ENCODE results near the gene GKN1.

The GKN1 gene

DNA sequence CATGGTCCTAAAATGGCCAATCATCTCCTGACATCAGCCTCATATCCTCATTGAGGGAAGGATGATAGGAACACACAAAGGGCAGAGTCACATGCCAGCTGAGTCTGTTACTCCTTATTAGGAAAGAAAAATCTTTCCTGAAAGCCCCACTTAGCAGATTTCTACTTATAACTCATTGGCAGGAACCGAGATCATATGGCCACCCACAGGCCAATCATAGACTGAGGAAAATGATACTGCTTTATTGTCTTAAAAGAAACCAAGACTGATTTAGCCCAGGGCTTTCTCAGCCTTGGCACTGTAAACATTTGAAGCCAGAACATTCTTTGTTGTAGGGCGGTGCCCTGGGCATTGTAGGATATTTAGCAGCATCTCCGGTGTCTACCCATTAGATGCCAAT, 40.4 kb upstream of the GKN1 start:
- TF ChIP-seq, protein P1, sequence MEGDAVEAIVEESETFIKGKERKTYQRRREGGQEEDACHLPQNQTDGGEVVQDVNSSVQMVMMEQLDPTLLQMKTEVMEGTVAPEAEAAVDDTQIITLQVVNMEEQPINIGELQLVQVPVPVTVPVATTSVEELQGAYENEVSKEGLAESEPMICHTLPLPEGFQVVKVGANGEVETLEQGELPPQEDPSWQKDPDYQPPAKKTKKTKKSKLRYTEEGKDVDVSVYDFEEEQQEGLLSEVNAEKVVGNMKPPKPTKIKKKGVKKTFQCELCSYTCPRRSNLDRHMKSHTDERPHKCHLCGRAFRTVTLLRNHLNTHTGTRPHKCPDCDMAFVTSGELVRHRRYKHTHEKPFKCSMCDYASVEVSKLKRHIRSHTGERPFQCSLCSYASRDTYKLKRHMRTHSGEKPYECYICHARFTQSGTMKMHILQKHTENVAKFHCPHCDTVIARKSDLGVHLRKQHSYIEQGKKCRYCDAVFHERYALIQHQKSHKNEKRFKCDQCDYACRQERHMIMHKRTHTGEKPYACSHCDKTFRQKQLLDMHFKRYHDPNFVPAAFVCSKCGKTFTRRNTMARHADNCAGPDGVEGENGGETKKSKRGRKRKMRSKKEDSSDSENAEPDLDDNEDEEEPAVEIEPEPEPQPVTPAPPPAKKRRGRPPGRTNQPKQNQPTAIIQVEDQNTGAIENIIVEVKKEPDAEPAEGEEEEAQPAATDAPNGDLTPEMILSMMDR (IDR thresholded peaks at IDR 0.05; ENCODE audit: extremely low read depth, insufficient read depth, missing control alignments), result no peak
- in situ Hi-C loops (cut with MboI; ENCODE audit: low pct_unique_long_range_greater_than_20kb, low sequenced_read_pairs, unreplicated experiment), result no loop called here
- no peak for DNase-seq (ENCODE audit: low spot score)

DNA sequence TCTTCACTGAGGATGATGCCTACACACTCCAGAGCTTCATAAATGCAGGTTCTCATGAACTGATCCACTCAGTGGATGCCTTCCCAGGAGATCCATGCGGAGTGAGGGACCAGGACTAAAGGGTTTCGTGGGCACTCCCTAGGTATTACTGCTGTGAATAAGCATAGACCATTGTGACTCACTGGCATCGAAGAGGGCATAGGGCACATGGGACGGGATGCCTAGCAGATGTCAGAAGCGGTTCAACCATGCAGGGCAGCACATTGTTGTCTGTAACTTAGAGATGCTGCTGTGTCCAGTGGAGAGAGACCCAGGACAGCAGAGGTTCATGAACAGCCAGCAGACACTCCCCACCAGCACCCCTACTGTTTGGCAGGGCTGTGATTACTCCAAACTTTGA, 39.0 kb upstream of the GKN1 start:
- TF ChIP-seq, protein P1 (IDR thresholded peaks at IDR 0.05; ENCODE audit: extremely low read depth, insufficient read depth, missing control alignments), result no peak
- in situ Hi-C loops (cut with MboI; ENCODE audit: low pct_unique_long_range_greater_than_20kb, low sequenced_read_pairs, unreplicated experiment), result no loop called here
- no peak for DNase-seq (ENCODE audit: low spot score)

DNA sequence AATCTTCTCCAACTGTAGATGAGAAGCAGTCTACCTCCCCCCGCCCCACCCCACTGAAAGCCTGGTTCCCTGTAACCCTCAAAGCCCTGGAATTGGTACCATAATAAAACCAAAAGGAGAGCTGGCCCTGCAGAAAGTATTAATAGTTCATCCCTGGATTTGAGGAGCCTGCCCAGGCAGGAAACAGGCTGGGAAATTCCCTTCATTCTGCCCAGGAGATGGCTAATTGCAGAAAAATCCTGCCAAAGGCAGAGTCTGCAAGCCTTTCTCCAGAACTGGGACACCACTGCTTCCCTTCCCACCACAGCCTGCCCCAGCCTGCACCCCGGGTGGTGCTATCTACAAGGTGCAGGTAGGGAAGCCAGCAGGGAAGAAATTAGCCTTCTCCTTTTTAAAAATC, 38.0 kb upstream of the GKN1 start:
- TF ChIP-seq, protein P1 (IDR thresholded peaks at IDR 0.05; ENCODE audit: extremely low read depth, insufficient read depth, missing control alignments), result no peak
- in situ Hi-C loops (cut with MboI; ENCODE audit: low pct_unique_long_range_greater_than_20kb, low sequenced_read_pairs, unreplicated experiment), result no loop called here
- no peak for DNase-seq (ENCODE audit: low spot score)

DNA sequence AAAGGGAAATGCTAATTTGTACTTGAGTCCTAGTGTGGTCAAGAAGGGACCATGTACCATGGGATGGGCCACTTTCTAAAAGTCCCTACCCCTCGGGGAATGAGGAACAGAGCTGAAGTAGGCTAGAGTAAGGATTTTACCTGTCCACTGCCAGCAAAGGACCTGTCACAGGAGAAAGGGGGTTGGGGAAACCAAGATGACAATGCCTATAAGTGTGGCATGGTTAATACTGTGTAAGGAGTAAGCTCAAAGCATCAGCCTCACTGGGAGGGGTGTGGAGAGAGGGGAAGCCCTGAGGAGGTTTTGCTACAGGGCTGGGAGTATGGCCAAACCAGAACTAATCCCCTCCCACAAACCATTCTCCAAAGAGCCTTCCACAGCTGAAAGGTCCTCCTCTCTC, 37.5 kb upstream of the GKN1 start:
- in situ Hi-C loops (cut with MboI; ENCODE audit: low pct_unique_long_range_greater_than_20kb, low sequenced_read_pairs, unreplicated experiment), result no loop called here
- TF ChIP-seq, protein P1 (IDR thresholded peaks at IDR 0.05; ENCODE audit: extremely low read depth, insufficient read depth, missing control alignments), result no peak
- DNase-seq (ENCODE audit: low spot score), result no peak

DNA sequence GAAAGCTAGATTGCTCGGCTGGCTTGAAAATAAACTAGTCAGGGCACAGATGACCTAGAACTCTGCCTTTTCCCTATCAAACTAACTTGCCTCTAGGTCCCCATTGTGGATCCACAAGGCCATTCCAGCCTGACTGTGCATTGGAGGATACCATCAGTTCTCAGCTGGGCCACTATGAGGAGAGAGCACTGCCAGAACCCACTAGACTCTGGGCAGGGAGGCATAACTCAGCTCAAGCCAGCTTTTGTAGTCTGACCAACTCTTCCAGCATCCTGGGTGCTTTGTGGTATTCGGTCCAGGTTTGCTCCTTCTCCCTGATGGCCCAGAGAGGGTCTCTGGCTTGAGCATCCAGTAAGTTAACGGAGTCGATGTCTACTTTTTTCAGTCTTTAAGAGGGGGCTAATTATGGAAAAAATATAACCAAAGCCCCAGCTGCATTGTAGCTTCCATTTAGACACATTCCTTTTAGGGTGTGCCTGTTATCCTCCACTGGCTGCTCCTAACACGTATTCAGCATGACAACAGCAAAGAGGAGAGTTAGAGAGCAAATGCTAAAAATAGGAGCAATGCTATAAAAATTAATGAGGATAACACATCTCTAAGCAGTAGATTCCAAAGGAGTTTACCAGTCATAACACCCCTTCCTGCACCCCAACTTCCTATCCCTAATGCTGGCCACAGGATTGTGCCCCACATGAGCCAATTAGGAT, 36.9 kb upstream of the GKN1 start:
- DNase-seq (ENCODE audit: low spot score), result no peak
- TF ChIP-seq, protein P1 (IDR thresholded peaks at IDR 0.05; ENCODE audit: extremely low read depth, insufficient read depth, missing control alignments), result no peak
- in situ Hi-C loops (cut with MboI; ENCODE audit: low pct_unique_long_range_greater_than_20kb, low sequenced_read_pairs, unreplicated experiment), result no loop called here

DNA sequence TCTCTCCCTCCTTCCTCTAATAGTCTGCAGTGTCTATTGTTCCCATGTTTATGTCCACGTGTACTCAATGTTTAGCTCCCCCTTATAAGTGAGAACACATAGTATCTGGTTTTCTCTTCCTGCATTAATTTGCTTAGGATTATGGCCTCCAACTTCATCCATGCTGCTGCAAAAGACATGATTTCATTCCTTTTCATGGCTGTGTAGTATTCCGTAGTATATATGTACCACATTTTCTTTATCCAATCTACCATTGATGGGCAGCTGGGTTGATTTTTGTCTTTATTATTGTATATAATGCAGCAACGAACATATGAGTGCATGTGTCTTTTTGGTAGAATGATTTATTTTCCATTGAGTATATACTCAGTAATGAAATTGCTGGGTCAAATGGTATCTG, 35.5 kb upstream of the GKN1 start:
- in situ Hi-C loops (cut with MboI; ENCODE audit: low pct_unique_long_range_greater_than_20kb, low sequenced_read_pairs, unreplicated experiment), result no loop called here
- no peak for DNase-seq (ENCODE audit: low spot score)
- TF ChIP-seq, protein P1 (IDR thresholded peaks at IDR 0.05; ENCODE audit: extremely low read depth, insufficient read depth, missing control alignments), result no peak
